HL-60 (cell line): ENCODE measurements around the gene FARP2.

Experiments used
- CTCF ChIP-seq: IDR thresholded peaks from one replicate; pipeline ENCODE4 v1.5.1; 2011; ENCODE audit warnings: low read length, control low read depth, inconsistent platforms; ENCODE audit not compliant: insufficient read depth
- GABPA ChIP-seq: IDR thresholded peaks from 2 replicates; pipeline ENCODE4 v1.6.1; 2012; ENCODE audit warnings: low read depth
- POLR2AphosphoS5 ChIP-seq: IDR thresholded peaks from 2 replicates; pipeline ENCODE4 v1.6.1; 2012; ENCODE audit warnings: low read depth
- REST ChIP-seq: IDR thresholded peaks from 2 replicates; pipeline ENCODE4 v1.6.1; 2012; ENCODE audit warnings: low read depth; ENCODE audit not compliant: insufficient replicate concordance
- SPI1 ChIP-seq: IDR thresholded peaks from 2 replicates; pipeline ENCODE4 v1.6.1; 2012; ENCODE audit warnings: low read depth, mild to moderate bottlenecking, borderline replicate concordance

- TF ChIP-seq CTCF (no peak), POLR2AphosphoS5 (no peak), REST (no peak), GABPA (no peak), SPI1 (no peak)
Measured at GRCh38 chr2:241534293-241534692, 178.2 kb downstream of the FARP2 start.
